ENCODE data around the gene HOXC4. TPM values are rescaled to one million over a fixed set of nuclear protein-coding genes. Genes with fewer than 3 reads are reported as not detected.

The HOXC4 gene
- total and polyA plus RNA-seq, 10 of the 15 experiments (the other 5 are each of a cell fraction or from before 2014, with no cell fraction given): 1.0 to 11.4 (median 4.2) TPM

- peak in 1 of 2 experiments; percentile 51; a peak in 1 of 3 replicates for TF ChIP-seq EGR1 (IDR thresholded peaks at IDR 0.05; ENCODE audit: borderline replicate concordance in 1 of 2, low read depth in 2 of 2, low read length in 2 of 2)
- peak in 1 of 2 experiments; percentile 33; a peak in 2 of 4 replicates for TF ChIP-seq BHLHE40 (IDR thresholded peaks at IDR 0.05; ENCODE audit: borderline replicate concordance in 1 of 2, low read depth in 2 of 2, low read length in 1 of 2)
- TF ChIP-seq SREBF1 (IDR thresholded peaks at IDR 0.05; ENCODE audit: low read length): no peak
- peak; percentile 36 for TF ChIP-seq JUNB (IDR thresholded peaks at IDR 0.05)
- TF ChIP-seq KLF5 (IDR thresholded peaks at IDR 0.05; ENCODE audit: partially characterized antibody): no peak
- no peak for TF ChIP-seq RAD51 (IDR thresholded peaks at IDR 0.05)
- peak; percentile 75; the same call in 1 of the 2 replicates for TF ChIP-seq ZBED1 (IDR thresholded peaks at IDR 0.05; ENCODE audit: borderline replicate concordance)
- no peak for TF ChIP-seq NFYB (IDR thresholded peaks at IDR 0.05; ENCODE audit: insufficient read depth, low read depth, low read length)
- TF ChIP-seq SKIL (IDR thresholded peaks at IDR 0.05; ENCODE audit: low read depth, poor library complexity, severe bottlenecking): no peak
- peak; percentile 69 for TF ChIP-seq TAF1 (IDR thresholded peaks at IDR 0.05; ENCODE audit: borderline replicate concordance, low read depth, low read length)
- peak; percentile 64 for TF ChIP-seq NKRF (conservative IDR thresholded peaks at IDR 0.05)
- TF ChIP-seq REST (IDR thresholded peaks at IDR 0.05; ENCODE audit: low read depth, low read length): no peak; the same call in 1 of the 2 replicates
- TF ChIP-seq E4F1 (IDR thresholded peaks at IDR 0.05; ENCODE audit: borderline replicate concordance, partially characterized antibody): peak; percentile 14
- TF ChIP-seq IKZF1 (conservative IDR thresholded peaks at IDR 0.05): peak; percentile 80
Observed at GRCh38 chr12:54053003-54053750, 458 bp upstream of the HOXC4 start (continued).

All from GM12878 (cell line).